Prostate gland (tissue), 2 donors: ENCODE measurements around the gene ABI3BP.

Experiments used
- CTCF ChIP-seq, 4 experiments: fragments of 200-600 bp in 2 of 4; fragments of 450-650 bp in 2 of 4; sonication (generic) in 2 of 4; IDR thresholded peaks; 1 replicate in 3 of 4; 2 replicates in 1 of 4; pipeline ENCODE4 v1.5.1; 2016 to 2019; ENCODE audit warnings: antibody characterized with exemption in 4 of 4, mild to moderate bottlenecking in 2 of 4, moderate library complexity in 2 of 4
- POLR2A ChIP-seq: fragments of 450-650 bp; IDR thresholded peaks from one replicate; pipeline ENCODE4 v1.6.1; 2016; ENCODE audit warnings: antibody characterized with exemption, mild to moderate bottlenecking
- POLR2AphosphoS5 ChIP-seq: sonication (generic); formaldehyde crosslinking; IDR thresholded peaks from one replicate; pipeline ENCODE4 v1.6.1; 2017; ENCODE audit warnings: antibody characterized with exemption

DNA sequence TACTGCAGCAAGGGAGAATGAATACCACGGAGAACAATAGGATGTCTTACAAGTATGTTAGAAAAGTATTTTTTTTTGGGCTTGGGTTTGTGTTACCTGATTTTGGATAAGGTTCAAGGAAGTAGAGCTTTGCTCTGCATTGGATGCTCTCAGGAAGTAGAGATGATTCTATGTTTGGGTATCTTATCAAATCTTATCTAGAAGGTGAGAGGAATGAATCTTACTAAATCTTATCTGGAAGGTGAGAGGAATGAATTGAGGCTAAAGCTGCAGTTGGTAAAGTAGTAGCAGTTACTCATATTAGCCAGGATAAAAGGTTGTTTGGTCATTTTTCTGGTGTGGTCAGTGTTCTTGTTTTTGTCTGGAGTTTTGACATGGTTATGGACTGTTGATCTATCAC, 266.5 kb downstream of the ABI3BP start:
- TF ChIP-seq CTCF (IDR thresholded peaks at IDR 0.05) (no peak), POLR2A (no peak), POLR2AphosphoS5 (no peak)
